Activated CD4-positive, alpha-beta T cell treated with anti-CD3 and anti-CD28 coated beads, Interleukin-2, amount 50 U/mL, for 4 hours (primary cell): ENCODE results near the gene RNU6-9.
"Not testable (repeated sequence)": the region's sequence is repeated elsewhere in the genome, so short reads cannot be mapped to it uniquely, and the experiment has no call there.

ENCODE experiments used
- DNase-seq, 2 experiments: peaks; one replicate each; pipeline ENCODE4 v3.0.0-alpha.2; 2020

The RNU6-9 gene

DNA sequence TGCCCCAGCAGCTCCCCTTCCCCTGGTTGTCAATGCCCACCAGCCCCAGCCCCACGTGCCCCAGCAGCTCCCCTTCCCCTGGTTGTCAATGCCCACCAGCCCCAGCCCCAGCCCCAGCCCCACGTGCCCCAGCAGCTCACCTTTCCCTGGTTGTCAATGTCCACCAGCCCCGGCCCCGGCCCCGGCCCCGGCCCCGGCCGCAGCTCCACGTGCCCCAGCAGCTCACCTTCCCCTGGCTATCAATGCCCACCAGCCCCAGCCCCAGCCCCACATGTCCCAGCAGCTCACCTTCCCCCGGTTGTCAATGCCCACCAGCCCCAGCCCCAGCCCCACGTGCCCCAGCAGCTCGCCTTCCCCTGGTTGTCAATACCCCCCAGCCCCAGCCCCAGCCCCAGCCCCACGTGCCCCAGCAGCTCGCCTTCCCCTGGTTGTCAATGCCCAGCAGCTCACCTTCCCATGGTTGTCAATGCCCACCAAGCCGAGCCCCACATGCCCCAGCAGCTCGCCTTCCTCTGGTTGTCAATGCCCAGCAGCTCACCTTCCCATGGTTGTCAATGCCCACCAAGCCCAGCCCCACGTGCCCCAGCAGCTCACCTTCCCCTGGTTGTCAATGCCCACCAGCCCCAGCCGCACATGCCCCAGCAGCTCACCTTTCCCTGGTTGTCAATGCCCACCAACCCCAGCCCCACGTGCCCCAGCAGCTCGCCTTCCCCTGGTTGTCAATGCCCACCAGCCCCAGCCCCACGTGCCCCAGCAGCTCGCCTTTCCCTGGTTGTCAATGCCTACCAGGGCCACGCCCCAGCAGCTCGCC is 14.3 kb upstream of the RNU6-9 start:
- not testable (repeated sequence) for DNase-seq

DNA sequence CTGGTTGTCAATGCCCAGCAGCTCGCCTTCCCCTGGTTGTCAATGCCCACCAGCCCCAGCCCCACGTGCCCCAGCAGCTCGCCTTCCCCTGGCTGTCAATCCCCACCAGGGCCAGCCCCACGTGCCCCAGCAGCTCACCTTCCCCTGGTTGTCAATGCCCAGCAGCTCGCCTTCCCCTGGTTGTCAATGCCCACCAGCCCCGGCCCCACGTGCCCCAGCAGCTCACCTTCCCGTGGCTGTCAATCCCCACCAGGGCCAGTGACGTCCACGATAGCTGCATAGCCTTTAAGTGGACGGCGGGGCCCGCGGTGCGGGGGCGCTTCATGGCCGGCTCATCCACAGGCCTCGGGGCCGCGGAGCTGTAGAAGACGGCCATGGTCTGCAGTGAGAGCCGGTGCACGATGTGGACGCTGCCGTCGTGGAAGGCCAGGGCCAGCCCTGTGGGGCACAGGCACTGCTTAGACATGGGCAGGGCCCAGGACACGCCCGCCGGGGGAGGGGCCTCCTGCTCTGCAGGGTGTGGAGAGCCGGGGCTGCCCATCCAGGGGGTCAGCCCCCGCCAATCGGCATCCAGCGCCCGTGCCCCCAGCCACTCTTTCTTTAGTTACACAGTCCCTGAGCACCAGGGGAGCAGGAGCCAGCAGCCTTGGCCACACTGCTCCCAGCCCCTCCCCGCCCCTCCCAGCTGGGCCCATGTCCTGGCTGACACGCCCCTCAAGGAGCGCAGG is 13.4 kb upstream of the RNU6-9 start:
- no peak for DNase-seq

DNA sequence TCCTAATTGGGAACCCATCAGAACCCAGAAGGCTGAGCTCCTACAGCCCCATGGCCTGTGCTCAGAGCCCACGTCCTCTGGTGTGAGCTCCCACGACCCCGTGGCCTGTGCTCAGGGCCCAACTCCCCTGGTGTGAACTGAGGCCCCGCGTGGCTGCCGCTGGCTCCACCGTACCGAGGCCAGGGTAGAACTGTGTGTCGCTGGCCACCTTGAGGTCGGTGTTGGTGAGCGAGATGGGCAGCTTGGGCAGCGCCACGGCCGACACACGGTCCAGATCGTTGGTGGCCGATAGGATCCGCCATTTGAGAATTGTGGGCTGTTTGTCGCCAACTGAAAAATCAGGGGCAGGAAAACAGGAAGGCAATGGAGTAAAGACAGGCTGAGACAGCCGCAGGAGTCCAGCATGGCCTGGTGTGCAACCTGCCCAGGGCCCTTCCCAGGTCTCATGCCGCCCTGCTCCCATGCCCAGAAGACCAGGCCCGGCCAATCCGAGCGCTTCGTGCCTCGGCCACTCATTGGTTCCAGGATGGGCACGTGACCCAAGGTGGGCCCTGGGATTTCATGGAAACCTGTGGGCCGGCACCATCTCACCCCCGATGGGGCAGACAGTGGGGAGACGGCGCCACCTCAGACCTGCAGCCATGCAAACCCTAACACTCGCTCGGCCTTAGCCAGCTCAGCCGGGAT is 11.8 kb upstream of the RNU6-9 start:
- DNase-seq, result no peak

DNA sequence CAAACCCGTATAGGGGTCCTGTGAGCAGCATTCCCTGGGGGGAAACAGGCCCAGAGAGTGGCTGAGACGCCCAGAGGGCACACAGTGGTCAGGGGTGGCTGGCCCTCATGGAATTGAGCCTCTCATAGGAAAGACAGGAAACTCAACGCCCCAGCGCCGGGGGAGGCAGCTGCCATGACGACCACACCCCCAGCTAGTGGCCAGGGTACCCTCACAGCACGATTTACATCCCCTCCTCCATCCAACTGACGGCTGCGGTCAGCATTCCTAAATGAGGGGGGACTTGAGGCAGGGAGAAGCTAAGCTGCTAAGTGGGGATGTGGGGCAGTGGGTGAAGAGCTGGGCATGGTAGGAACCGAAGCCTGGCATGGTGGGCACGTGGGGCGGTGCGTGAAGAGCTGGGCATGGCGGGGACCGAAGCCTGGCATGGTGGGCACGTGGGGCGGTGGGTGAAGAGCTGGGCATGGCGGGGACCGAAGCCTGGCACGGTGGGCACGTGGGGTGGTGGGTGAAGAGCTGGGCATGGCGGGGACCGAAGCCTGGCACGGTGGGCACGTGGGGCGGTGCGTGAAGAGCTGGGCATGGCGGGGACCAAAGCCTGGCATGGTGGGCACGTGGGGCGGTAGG is 10.3 kb upstream of the RNU6-9 start:
- DNase-seq, result no peak

DNA sequence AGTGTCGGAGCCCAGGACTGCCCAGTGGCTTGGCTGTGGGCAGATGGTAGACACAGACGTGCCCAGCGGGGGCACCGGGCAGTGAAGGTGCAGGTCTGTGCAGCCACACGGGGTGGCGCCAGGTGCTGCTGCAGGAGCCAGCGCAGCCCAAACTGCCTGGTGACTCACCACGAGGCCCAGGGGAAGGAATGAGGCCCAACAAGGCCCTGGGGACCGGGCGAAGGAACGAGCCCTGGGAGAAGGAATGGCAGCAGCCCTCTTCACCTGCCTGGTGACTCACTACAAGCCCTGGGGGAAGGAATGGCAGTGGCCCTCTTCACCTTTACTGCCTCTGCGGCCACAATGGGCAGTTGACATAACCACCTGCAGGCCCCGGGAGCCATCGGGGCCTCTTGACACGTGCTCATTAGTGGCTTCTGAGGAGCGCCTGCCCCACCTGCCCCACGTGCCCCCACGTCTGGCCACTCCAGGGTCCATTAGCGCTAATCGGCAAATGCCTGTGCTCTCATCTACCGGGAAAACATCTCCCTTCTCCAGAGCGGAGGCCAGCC is 9.5 kb upstream of the RNU6-9 start:
- DNase-seq, result no peak

DNA sequence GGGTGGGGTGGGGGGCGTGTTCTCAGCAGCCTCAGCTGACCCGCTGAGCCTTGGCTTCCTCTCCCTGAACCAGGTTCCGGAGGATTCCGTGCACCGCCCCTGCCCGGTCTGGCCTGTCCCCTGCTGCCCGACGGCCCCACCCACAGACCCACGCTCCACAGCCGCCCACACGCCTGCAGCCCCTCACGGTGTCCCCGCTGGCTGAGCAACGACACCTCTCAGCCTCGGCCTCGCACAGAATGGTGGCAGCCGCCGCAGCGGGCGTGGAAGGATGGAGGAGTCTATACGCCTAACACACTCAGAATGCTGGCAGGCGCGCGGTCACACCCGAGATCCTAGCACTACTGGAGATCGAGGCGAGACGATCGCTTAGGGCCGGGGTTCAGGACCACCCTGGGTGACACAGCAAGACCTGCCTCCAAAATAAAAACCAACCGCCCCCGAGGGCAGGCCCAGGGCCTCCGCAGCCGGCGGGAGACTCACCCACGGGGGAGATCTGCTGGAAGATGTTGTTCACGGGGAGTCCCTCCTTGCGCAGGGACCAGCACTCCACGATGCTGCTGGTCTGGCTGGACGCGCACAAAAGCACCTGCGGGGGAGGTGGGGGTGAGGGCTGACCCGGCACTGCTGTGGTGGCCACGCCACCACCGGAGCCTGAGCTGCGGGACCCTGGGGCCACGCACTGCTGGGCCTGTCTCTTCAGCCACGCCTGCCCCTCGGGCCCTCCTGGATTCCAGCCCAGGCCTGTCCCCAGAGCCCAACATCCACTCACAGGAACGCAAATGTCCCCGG is 8.7 kb upstream of the RNU6-9 start:
- no peak for DNase-seq

DNA sequence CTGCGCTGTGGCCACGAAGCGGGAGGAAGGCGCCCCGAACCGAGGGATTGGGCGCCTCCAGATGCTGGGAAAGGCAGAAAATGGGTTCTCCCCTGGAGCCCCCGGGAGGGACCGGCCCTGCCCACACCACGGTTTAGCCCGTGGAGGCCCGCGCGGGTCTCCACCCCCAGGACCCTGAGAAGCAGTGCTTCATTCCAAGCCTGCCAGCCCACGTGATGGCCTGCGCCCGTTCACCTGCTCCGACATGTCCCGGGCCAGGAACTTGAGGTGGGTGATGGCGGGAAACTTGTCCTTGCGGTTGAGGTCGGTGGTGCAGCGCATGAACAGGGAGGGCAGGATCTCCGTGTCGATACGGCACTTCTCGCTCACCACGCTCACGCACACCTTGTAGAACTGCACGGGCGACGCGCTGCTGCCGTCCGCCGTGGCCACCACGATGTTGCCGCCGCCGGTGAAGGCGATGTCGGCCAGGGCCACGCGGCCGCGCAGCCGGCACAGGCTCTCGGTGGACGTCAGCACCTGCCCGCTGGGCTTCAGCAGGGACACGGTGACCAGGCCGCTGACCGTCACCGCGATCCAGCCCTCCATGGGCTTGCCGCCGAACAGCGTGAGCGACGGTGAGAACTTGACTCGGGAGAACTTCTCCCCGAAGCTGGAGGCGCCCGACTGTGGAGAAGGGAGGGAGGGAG is 7.6 kb upstream of the RNU6-9 start:
- no peak for DNase-seq

DNA sequence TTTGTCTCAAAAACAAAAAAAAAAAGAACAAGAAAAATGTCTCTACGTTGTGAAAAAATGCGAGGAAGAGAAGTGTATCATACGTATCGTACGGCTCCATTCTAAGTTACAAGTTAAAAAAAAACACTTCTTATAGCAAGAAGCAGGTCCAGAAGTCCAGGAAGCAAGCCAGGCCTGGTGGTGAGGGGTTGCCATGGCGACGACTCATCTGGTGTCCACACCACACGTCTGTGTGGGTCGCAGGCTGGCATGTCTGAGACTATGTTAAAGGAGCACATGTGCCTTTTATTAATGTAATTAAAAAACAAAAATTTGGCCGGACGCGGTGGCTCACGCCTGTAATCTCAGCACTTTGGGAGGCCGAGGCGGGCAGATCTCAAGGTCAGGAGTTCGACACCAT is 6.2 kb upstream of the RNU6-9 start:
- DNase-seq, result no peak

DNA sequence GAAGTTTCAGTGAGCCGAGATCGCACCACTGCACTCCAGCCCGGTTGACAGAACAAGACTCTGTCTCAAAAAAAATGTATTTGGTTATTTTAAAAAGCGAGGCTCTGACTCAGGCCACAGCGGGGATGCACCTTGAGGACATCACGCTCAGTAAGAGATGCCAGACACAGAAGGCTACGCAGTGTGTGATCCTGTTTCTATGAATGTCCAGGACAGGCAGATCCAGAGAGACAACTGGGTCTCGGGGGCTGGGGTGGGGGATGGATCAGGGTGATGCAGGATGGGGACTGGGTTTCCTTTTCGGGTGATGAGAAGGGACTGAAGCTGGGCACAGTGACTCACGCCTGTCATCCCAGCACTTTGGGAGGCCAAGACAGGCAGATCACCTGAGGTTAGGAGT is 5.7 kb upstream of the RNU6-9 start:
- DNase-seq, result no peak

DNA sequence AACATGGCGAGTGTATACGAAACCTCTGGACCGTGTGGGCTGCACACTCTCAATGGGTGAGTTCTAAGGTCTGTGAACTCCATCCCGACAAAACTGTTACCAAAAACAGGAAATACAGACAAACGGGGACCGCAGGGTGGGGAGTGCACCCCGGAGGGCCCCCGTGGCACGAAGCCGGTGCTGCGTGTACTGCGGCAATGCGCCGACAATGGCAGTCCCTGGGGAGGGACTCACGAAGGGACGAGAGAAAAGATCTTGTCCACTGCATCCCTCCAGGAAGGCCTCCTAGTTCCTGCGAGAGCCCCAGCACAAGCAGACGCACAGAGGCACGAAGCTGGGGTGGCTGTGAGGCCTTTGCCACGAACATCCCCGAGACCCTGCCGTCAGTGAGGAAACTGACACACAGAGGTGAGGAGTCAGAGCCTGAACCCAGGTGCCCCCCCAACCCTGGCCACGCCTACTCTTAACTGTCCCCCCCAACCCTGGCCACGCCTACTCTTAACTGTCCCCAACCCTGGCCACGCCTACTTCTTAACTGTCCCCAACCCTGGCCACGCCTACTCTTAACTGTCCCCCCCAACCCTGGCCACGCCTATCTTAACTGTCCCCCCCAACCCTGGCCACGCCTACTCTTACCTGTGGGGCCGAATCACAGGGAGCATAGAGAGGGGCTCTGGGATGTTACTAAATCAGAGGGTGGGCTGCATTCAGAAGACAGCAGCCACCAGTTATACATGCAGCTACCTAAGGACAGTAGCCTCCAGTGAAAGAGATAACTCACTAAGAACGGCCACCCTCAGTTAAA is 4.5 kb upstream of the RNU6-9 start:
- peak; percentile 30 to 41 for DNase-seq

DNA sequence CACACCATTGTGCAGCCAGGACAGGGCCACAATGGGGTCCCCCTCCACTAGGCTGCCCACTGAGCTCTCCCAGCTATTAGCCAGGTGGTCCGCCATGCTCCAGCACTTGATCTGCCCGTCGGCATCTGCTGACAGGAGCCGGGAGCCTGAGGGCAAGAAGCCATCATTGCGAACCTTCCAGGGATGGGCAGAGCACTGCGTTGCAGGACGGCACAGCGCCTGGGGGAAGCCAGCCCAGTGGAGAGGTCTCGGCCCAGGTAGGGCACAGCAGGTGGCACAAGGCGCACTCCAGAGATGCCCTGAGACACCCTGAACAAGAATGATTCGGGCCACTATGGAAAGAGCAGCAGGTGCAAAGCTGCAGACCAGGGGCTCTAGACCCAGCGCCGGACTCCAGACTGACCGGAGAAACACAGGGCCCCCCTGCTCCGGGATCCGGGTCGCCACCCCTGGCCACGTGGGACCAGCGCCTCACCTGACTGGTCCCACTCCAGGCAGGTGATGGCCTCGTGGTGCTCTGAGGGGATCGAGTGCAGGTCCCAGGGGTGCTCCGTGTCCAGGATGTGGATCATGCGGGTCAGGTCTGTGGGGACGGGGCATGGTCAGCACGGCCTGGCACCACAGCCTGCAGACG is 3.5 kb upstream of the RNU6-9 start:
- no peak for DNase-seq

DNA sequence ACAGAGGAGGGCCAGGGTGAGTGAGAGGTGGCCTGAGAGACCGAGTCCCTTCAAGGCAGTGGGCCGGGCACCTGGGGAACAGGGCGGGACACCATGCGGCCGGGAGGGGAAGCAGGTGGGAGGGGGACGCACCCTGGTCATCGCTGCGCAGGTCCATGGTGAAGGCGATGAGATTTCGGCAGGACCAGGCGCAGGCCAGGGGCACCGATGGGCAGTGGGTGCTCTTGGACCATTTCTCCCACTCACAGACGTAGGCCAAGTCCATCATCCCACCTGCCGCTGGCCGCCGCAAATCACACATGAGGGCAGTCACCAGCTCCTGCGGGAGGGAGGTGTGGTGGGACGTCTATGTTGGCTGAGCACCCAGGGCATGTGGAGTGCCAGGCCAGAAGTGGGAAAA is 2.5 kb upstream of the RNU6-9 start:
- DNase-seq, result no peak

DNA sequence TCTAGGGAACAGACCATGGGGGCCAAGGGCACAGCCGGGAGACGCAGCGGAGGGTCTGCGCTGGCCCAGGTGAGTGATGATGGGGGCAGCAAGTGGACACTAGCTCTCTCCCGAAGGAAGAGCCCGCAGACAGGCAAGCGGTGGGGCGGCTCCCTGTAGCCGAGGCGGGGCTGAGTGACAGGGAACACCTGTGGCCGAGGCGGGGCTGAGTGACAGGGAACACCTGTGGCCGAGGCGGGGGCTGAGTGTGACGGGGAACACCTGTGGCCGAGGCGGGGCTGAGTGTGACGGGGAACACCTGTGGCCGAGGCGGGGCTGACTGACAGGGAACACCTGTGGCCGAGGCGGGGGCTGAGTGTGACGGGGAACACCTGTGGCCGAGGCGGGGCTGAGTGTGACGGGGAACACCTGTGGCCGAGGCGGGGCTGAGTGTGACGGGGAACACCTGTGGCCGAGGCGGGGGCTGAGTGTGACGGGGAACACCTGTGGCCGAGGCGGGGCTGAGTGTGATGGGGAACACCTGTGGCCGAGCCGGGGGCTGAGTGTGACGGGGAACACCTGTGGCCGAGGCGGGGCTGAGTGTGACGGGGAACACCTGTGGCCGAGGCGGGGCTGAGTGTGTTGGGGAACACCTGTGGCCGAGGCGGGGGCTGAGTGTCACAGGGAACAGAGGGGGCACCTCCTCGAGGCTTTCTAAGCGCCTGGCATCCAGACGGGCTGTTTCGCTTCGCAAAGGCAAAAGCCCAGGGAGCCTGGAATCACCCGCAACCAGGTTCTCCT is 1.7 kb upstream of the RNU6-9 start:
- DNase-seq, result not testable (repeated sequence)

DNA sequence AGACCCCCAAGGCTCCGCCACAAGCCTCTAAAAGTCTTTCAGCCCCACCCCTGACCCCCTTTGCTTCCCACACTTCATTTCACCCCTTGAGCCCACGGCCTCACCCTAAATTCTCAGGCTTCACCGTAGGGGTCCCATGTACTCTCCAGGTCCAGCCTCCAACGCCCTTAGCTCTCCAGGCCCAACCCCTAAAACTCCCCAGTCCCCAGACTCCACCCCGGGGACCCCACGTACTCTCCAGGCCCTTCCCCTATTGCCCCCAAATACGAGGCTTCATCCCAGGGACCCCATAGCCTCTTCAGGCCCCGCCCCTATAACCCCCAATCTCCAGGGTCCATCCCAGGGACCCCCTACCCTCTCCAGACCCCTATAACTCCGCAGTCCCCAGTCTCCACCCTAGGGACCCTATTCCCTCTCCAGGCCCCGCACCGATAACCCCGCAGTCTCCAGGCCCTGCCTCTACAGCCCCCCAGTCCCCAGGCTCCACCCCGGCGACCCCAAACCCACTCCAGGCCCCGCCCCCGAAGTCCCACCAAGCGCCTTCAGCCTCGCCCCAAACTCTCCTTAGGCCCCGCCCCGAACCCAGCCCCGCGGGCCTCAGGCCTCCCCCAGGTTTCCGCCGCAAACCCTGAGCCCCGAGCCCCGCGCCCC is 916 bp upstream of the RNU6-9 start:
- no peak for DNase-seq

DNA sequence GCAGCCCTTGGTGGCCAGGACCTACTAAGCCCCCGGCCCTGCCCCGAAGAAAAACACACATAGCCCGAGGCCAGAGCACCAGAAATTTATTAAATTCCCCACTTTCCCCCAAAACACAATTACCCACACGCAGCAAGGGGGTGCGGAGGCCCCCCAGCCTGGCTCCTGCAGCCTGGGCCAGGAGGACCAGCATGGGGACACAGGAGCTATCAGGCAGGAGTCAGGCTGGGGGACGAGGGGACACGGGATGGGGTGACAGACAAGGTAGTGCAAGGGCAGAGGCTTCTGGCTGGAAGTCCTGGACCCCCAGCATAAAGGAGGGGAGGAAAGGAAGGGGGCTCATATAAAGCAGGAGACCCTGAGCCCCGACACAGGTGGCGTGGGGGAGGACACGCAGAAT is 3.1 kb downstream of the RNU6-9 start:
- DNase-seq, result no peak

DNA sequence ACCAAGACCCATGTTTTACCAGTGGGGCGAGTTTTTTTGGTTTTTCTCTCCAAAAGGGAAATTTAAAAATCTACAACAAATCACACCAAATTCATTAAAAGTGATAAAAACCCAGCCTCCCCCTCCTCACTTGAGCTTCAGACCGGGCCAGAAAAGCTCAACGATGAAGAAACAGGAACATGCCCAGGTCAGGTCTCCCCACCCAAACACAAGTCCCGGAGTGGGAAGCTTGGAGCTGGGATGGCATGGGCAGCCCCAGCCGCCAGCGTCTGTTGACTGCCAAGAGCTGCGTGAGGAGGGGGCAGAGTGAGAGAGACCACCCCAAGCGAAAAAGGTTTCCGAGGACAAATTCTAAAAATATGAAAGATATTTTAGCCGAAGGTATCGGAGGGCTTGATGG is 3.7 kb downstream of the RNU6-9 start:
- no peak for DNase-seq

DNA sequence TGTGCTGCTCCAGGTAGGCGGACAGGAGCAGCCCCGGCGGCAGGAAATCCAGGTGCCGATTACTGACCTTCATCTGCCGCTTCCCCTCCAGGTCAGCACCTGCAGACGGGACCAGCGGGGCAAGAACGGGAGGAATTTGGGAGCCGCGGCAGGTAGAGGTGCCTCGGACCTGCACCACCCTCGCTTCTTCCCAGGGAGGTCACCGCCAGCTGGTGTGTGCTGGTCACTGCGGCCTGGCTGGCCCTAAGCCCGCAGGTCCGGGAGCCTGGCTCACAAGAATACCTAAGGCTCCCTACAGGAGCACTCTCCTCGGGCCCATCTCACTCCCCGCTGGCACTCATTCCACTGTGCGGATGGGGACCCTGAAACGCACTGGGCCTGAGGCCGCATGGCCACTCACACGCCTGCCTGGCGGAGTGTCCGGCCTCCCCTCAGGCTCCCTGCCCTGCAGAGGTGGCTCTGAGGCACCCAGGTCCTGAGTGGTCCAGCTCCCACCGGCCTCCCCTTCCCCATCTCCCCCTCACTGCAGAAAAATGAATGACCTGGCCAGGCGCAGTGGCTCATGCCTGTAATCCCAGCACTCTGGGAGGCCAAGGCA is 4.3 kb downstream of the RNU6-9 start:
- no peak for DNase-seq

DNA sequence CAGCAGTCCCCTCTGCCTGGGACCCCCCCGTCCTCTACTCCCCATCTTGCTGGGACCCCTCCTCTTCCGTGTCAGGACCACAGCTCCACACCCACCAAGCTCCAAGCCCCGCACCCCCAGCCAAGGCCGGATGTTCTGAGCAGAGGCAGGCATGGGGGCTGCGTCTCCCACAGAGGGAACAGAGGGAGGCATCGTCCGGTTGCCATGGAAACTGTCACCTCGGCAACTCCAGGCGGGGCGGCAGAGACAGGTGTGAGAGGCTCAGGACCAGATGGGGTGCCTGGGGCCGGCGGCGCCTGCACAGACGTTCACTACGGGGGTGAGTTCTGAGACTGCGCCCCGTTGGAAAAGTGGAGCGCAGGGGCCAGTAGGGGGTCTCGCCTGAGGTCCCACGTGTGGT is 5.4 kb downstream of the RNU6-9 start:
- DNase-seq, result no peak
